Kidney epithelial cell (primary cell): ENCODE measurements around the gene STK39. TPM values are rescaled to one million over a fixed set of nuclear protein-coding genes. Genes with fewer than 3 reads are reported as not detected.

Source experiments
- DNase-seq: peaks from one replicate; pipeline ENCODE4 v3.0.0-alpha.2; 2010; ENCODE audit warnings: low read depth
- H3K27me3 ChIP-seq: 2 replicates; pipeline ENCODE4 v1.6.0; 2011; ENCODE audit warnings: low read length; ENCODE audit not compliant: control insufficient read depth, insufficient read depth
- H3K36me3 ChIP-seq: 2 replicates; pipeline ENCODE4 v1.5.1; 2011; ENCODE audit warnings: low read length; ENCODE audit not compliant: control insufficient read depth, insufficient read depth
- H3K4me3 ChIP-seq: 2 replicates; pipeline ENCODE4 v1.5.1; 2011; ENCODE audit warnings: low read depth, mild to moderate bottlenecking, control low read depth, low read length
- total RNA-seq: library from RNA; depleted of rRNA; stranded (reverse); fragments of >200 nt; gene quantifications from 2 replicates; pipeline ENCODE4 v1.2.3, GENCODE V29; 2015
- TF ChIP-seq, protein P1 (sequence below): IDR thresholded peaks from 2 replicates; pipeline ENCODE4 v1.5.1; 2011; ENCODE audit warnings: mild to moderate bottlenecking, moderate library complexity, low read length, control low read depth, inconsistent platforms; ENCODE audit not compliant: insufficient read depth, poor library complexity, severe bottlenecking

Gene STK39
- total RNA-seq, 1 donor from 2014 or later = 30.1 TPM

DNA sequence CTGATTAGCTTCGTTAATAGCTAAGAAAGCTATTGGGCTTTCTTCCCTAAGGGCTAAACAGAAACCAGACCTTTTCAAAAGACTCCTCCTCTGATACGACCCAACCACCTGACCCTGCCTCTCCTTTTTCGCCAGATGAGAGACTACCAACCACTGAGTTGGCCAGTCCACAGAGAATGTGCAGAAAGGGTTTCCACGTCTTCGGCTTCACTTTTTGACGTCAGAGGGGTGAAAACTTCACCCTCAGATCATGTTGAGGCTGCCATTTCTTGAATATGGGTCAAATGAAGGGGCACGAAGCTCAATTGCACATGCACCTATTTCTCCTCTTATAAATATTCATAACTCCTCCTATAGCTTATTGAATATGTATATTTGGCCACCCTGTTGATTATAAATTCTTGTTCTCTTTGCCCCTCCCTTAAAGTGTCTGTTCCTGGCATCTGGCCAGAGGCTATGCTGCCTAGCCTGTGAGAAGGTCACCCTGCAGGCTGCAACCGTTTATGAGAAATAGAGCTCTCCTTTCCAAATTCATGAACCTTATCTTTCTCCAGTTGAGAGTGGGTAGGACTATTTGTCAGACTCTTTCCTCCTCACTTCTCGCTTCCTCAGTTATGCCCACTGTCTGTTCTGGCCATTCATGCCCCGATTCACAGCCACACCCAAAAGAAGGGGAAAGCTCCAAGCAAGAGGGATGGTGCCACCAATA is 301.6 kb downstream of the STK39 start:
- no peaks in the 10 kb centered on the region for H3K36me3 ChIP-seq
- no peak for DNase-seq
- TF ChIP-seq, protein P1, sequence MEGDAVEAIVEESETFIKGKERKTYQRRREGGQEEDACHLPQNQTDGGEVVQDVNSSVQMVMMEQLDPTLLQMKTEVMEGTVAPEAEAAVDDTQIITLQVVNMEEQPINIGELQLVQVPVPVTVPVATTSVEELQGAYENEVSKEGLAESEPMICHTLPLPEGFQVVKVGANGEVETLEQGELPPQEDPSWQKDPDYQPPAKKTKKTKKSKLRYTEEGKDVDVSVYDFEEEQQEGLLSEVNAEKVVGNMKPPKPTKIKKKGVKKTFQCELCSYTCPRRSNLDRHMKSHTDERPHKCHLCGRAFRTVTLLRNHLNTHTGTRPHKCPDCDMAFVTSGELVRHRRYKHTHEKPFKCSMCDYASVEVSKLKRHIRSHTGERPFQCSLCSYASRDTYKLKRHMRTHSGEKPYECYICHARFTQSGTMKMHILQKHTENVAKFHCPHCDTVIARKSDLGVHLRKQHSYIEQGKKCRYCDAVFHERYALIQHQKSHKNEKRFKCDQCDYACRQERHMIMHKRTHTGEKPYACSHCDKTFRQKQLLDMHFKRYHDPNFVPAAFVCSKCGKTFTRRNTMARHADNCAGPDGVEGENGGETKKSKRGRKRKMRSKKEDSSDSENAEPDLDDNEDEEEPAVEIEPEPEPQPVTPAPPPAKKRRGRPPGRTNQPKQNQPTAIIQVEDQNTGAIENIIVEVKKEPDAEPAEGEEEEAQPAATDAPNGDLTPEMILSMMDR = no peak
- no peaks in the 10 kb centered on the region for H3K27me3 ChIP-seq
- H3K4me3 ChIP-seq = no peak overlapping the region

DNA sequence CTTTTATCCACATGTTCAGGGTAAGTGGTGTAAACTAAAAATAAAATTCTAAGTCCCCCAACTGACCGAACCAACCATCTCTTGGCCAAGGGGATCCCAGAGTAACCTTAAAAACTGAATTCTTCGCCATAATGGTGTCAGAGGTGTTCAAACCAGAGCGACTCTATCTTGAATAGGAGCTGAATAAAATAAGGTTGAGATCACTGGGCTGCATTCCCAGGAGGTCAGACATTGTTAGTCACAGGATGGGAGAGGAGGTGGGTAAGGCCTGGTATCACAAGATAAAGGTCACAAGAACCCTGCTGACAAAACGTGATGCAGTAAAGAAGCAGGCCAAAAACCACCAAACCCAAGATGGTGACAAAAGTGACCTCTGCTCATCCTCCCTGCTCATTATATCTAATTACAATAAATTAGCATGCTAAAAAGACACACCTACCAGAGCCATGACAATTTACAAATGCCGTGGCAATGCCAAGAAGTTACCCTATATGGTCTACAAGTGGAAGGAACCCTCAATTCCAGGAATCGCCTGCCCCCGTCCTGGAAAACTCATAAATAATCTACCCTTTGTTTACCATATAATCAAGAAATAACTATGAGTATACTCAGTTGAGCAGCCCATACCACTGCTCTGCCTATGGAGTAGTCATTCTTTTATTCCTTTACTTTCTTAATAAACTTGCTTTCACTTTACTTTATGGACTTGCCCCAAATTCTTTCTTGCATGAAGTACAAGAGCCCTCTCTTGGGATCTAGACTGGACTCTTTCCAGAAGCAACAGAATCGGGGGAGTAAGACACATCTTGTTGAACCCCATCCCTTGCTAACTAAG is 302.4 kb downstream of the STK39 start:
- H3K4me3 ChIP-seq = no peak overlapping the region
- DNase-seq = no peak
- TF ChIP-seq, protein P1 = no peak

DNA sequence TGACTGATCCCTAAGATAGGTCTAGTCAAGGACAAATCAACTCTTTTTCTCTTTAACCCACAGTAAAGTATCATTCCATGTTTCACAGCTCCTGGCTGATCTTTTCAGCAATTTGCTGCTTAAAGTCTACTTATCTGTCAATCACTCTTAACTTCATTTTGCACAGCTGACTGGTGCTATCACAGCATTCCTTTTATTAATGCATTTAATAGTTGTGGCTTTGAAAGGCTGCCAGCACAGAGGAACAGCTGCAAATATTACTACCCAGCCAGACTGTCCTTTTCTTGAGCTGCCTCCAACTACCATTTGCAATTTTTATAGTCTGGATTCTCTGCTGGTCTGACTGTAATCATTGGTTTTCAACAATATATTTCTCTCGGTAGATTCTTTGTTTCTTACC is 303.5 kb downstream of the STK39 start:
- TF ChIP-seq, protein P1 = no peak
- Histone ChIP-seq H3K36me3 (no peaks in the 10 kb centered on the region), H3K27me3 (no peaks in the 10 kb centered on the region), H3K4me3 (no peak overlapping the region)
- no peak for DNase-seq

More for the DNA sequence above, 302.4 kb downstream of the STK39 start:
- Histone ChIP-seq H3K36me3 (no peaks in the 10 kb centered on the region), H3K27me3 (no peaks in the 10 kb centered on the region)

DNA sequence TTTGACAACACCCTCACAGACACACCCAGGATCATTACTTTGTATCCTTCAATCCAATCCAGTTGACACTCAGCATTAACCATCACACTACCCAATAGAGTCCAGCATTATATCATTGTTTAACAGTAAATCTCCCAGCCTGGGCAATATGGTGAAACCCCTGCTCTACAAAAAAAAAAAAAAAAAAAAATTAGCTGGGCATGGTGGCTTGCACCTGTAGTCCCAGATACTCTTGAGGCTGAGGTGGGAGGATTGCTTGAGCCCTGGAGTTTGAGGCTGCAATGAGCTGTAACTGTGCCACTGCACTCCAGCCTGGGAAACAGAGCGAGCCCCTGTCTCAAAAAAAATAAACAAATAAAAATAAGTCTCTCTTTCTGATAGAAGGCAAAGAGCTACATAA is 304.0 kb downstream of the STK39 start:
- TF ChIP-seq, protein P1 = no peak
- no peak overlapping the region for H3K4me3 ChIP-seq
- DNase-seq = no peak
- no peaks in the 10 kb centered on the region for H3K27me3 ChIP-seq
- H3K36me3 ChIP-seq = no peaks in the 10 kb centered on the region

DNA sequence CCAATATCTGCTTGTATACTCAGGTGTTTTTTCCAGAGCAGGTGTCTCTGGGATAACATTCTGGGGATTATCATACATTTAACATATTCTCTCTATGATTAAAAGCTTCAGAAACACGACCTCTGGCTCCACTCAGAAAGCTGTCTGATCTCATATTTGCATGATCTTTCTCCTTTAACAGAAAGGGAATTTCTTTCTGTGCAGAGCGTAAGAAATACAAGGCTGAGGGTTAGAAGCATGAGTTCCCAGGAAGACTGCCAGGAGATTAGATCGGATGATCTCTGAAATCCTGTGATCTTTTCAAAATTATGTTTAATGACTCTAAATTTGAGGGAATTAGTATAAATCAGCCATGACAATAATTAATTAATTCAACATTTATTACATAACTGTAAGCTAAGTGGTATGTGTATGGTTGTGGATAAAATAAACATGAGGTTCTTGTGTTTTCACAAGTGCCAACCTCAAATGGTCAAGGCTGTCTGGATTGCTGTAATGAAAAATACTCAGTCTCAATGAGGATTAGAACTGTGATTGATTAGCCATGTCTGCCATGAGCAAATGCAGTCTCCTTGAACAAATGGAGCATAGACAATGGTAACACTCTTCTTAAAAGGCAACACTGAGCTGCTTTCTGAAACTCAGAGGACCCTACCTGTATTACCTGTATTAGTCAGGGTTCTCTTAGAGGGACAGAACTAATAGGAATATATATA is 304.9 kb downstream of the STK39 start:
- Histone ChIP-seq H3K27me3 (no peaks in the 10 kb centered on the region), H3K4me3 (no peak overlapping the region), H3K36me3 (no peaks in the 10 kb centered on the region)
- TF ChIP-seq, protein P1 = no peak
- no peak for DNase-seq
